GM23248 (cell line): ENCODE data around the gene CCDC9.

Experiments
- EZH2 ChIP-seq: fragments of 200-600 bp; sonication (generic); IDR thresholded peaks from 2 replicates; pipeline ENCODE4 v1.6.1; 2018; ENCODE audit warnings: antibody characterized with exemption, mild to moderate bottlenecking; ENCODE audit not compliant: insufficient read depth, poor library complexity, severe bottlenecking
- EZH2phosphoT487 ChIP-seq: fragments of 200-600 bp; sonication (generic); IDR thresholded peaks from 2 replicates; pipeline ENCODE4 v1.6.1; 2018; ENCODE audit warnings: antibody characterized with exemption, moderate library complexity, mild to moderate bottlenecking, low read depth; ENCODE audit not compliant: insufficient read depth

- TF ChIP-seq EZH2 (no peak), EZH2phosphoT487 (no peak)
These were observed 17.2 kb downstream of the CCDC9 start for GRCh38 chr19:47273313-47274070.
